ENCODE results near the gene STK17A.

DNA sequence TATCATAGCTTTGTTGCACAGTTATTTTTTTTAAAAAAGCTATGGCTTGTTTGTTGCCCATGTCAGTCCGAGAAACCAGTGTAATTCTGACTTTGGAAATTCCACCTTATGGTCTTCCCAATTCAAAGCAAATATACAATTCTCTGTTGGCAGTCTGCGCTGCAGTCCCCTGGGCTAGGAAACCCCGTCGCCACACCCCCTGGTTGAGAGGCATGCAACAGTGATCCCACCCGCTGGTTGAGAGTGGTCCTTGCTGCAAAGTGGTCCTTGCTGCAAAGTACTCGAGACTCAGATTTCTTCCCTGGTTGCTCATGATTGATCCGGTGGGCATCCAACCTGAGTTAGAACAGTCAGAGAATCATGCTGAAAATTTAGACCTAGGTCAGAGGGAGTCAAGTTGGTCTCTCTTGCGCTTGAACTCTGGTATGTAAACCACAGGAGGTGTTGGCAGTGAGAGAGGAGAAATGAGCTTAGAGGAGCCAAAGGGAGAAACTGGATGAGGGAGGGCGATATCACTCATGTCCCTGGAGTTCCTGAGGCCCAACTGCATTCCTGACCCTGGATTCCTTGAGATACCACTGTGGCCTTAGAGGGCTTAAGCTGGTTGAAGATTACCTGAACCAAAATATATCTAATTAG is 45.0 kb upstream of the STK17A start:
- TF ChIP-seq CTCF (conservative IDR thresholded peaks at IDR 0.05 in 1 of 2, IDR thresholded peaks at IDR 0.05 in 1 of 2; ENCODE audit: low read depth in 1 of 2, low read length in 2 of 2), result no peak
- TF ChIP-seq EZH2 (IDR thresholded peaks at IDR 0.05; ENCODE audit: low read length, missing control alignments), result no peak
